NCI-H1105 treated with DMSO at 0.1 percent for 48 hours (cell line): ENCODE measurements around the gene SCAF11.

ENCODE experiments used
- DNase-seq: peaks from one replicate; lab custom pipeline; 2025; lab: John Stamatoyannopoulos, UW

SCAF11 gene

GRCh38 chr12:45918818-45919217, 71.6 kb downstream of the SCAF11 start:
- DNase-seq: no peak

GRCh38 chr12:45915405-45915804, 75.0 kb downstream of the SCAF11 start:
- DNase-seq: no peak

- no peak for DNase-seq
These were observed 76.3 kb downstream of the SCAF11 start for GRCh38 chr12:45914090-45914489.

- DNase-seq: no peak
These were observed 76.7 kb downstream of the SCAF11 start for GRCh38 chr12:45913631-45914030.

GRCh38 chr12:45912774-45913173, 77.6 kb downstream of the SCAF11 start:
- DNase-seq: peak; percentile 96

GRCh38 chr12:45909041-45909713, 81.2 kb downstream of the SCAF11 start:
- no peak for DNase-seq

- DNase-seq: no peak
These were observed 82.4 kb downstream of the SCAF11 start for GRCh38 chr12:45907955-45908354.

GRCh38 chr12:45898094-45898493, 92.3 kb downstream of the SCAF11 start:
- no peak for DNase-seq

GRCh38 chr12:45895961-45896360, 94.4 kb downstream of the SCAF11 start:
- DNase-seq: no peak

- no peak for DNase-seq
These were observed 97.1 kb downstream of the SCAF11 start for GRCh38 chr12:45893240-45893639.

- no peak for DNase-seq
These were observed 100.1 kb downstream of the SCAF11 start for GRCh38 chr12:45890276-45890675.

- DNase-seq: no peak
These were observed 102.8 kb downstream of the SCAF11 start for GRCh38 chr12:45887544-45887943.

- DNase-seq: no peak
These were observed 103.7 kb downstream of the SCAF11 start for GRCh38 chr12:45886685-45887084.

- no peak for DNase-seq
These were observed 107.2 kb downstream of the SCAF11 start for GRCh38 chr12:45883187-45883586.

GRCh38 chr12:45880533-45880932, 109.8 kb downstream of the SCAF11 start:
- DNase-seq: peak; percentile 23

- no peak for DNase-seq
These were observed 110.9 kb downstream of the SCAF11 start for GRCh38 chr12:45879363-45879895.

GRCh38 chr12:45878630-45879255, 111.6 kb downstream of the SCAF11 start:
- no peak for DNase-seq

- no peak for DNase-seq
These were observed 113.3 kb downstream of the SCAF11 start for GRCh38 chr12:45877069-45877468.

GRCh38 chr12:45872446-45872845, 117.9 kb downstream of the SCAF11 start:
- no peak for DNase-seq
